DND-41 (cell line): ENCODE results near the gene STAP2.

Experiments
- ATAC-seq: fragments of 200-7000 bp; cut with Tn5 transposase; 3 replicates; pipeline ENCODE4 v1.9.1; 2021; ENCODE audit warnings: low read depth; ENCODE audit not compliant: insufficient read depth
- DNase-seq: peaks from one replicate; pipeline ENCODE4 v3.0.0-alpha.2; 2020
- H2AFZ ChIP-seq: 2 replicates; pipeline ENCODE4 v1.6.0; 2012; ENCODE audit warnings: low read depth, low read length
- H3K27ac ChIP-seq: 2 replicates; pipeline ENCODE4 v1.5.1; 2012; ENCODE audit warnings: low read length, inconsistent platforms
- H3K27me3 ChIP-seq: fragments of 200-600 bp; sonication (generic); 2 replicates; pipeline ENCODE4 v1.6.0; 2012; ENCODE audit warnings: low read length, mild to moderate bottlenecking, inconsistent platforms; ENCODE audit not compliant: insufficient read depth, poor library complexity
- H3K36me3 ChIP-seq: 2 replicates; pipeline ENCODE4 v1.5.1; 2012; ENCODE audit warnings: low read length, inconsistent platforms; ENCODE audit not compliant: insufficient read depth
- H3K4me1 ChIP-seq: 2 replicates; pipeline ENCODE4 v1.5.1; 2012; ENCODE audit warnings: mild to moderate bottlenecking, low read length; ENCODE audit not compliant: insufficient read depth
- H3K4me2 ChIP-seq: 2 replicates; pipeline ENCODE4 v1.6.0; 2012; ENCODE audit warnings: mild to moderate bottlenecking, moderate library complexity, low read length, inconsistent platforms; ENCODE audit not compliant: insufficient read depth
- H3K4me3 ChIP-seq, 2 experiments: fragments of 200-600 bp in 1 of 2; shearing (Covaris generic) in 1 of 2; 2 replicates each; pipeline ENCODE4 v1.5.1; 2012 to 2016; ENCODE audit warnings: inconsistent platforms in 2 of 2, low read length in 2 of 2, mild to moderate bottlenecking in 2 of 2, low read depth in 1 of 2, moderate library complexity in 1 of 2
- H3K79me2 ChIP-seq: 2 replicates; pipeline ENCODE4 v1.6.0; 2012; ENCODE audit warnings: low read length, inconsistent platforms; ENCODE audit not compliant: insufficient read depth
- H3K9ac ChIP-seq: 2 replicates; pipeline ENCODE4 v1.6.0; 2012; ENCODE audit warnings: low read depth, mild to moderate bottlenecking, inconsistent platforms, low read length, moderate library complexity
- H3K9me3 ChIP-seq: 2 replicates; pipeline ENCODE4 v1.5.1; 2012; ENCODE audit warnings: low read length, moderate library complexity, mild to moderate bottlenecking, inconsistent platforms; ENCODE audit not compliant: insufficient read depth, severe bottlenecking
- H4K20me1 ChIP-seq: 2 replicates; pipeline ENCODE4 v1.6.0; 2012; ENCODE audit warnings: low read length; ENCODE audit not compliant: insufficient read depth
- EZH2 ChIP-seq: IDR thresholded peaks from 3 replicates; pipeline ENCODE4 v1.6.1; 2012; ENCODE audit warnings: borderline replicate concordance, low read depth, mild to moderate bottlenecking, moderate library complexity, low read length, inconsistent platforms; ENCODE audit not compliant: severe bottlenecking
- TF ChIP-seq, protein P1 (sequence below): IDR thresholded peaks from 2 replicates; pipeline ENCODE4 v1.5.1; 2012; ENCODE audit warnings: borderline replicate concordance, low read length, moderate library complexity, mild to moderate bottlenecking; ENCODE audit not compliant: poor library complexity, severe bottlenecking; ENCODE audit errors: extremely low read depth

The STAP2 gene

DNA sequence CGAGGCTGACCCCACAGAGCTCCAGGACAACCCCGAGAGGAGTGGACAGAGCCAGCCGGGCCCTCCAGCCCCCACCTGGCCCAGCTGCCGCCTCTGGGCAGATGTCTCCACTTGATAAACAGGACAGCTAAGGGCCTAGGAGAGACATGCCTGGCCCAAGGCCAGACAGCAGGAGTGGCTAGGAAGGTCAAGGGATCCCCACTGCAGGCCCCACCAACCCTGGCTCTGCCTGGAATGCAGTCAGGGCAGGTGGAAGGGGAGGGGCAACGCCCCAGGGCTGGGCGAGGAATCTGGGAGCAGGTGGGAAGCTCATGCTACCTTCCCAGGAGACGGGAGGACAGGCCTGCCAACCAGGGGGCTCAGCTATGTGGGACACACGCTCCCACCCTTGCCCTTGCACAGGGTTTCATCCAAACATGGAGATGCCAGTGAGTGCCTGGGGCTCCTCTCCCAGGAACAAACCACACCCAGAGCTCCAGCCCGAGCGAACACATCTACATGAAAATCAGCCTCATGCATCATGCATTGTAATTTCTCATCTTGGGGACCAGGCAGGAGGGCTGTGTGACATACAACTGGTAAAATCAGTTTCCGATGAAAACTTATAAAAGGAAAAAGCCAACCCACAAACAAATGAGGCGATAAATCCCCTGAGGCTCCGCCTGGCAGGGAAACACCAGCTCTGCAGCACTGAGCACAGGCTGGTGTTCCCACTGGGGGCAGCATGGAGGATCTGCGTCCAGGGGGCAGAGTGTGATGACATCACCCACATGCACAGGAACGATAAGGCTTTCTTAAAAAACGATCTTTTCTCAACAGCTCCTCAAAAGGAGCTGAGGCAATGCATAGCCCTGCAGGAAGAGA, 36.8 kb upstream of the STAP2 start:
- Histone ChIP-seq H3K79me2 (peaks cover 98% of the 10 kb centered on the region), H4K20me1 (peaks cover 95% of the 10 kb centered on the region), H3K9ac (no peak overlapping the region), H3K36me3 (peaks cover 16% of the 10 kb centered on the region), H3K27me3 (no peaks in the 10 kb centered on the region), H3K4me1 (no peaks in the 10 kb centered on the region), H3K4me2 (no peak overlapping the region), H3K9me3 (no peaks in the 10 kb centered on the region), H3K4me3 (no peak overlapping the region), H3K27ac (0 out of 2 replicates have a peak overlapping the region, but pooled peaks have one; percentile 8), H2AFZ (no peak overlapping the region)
- DNase-seq = no peak
- TF ChIP-seq, protein P1, sequence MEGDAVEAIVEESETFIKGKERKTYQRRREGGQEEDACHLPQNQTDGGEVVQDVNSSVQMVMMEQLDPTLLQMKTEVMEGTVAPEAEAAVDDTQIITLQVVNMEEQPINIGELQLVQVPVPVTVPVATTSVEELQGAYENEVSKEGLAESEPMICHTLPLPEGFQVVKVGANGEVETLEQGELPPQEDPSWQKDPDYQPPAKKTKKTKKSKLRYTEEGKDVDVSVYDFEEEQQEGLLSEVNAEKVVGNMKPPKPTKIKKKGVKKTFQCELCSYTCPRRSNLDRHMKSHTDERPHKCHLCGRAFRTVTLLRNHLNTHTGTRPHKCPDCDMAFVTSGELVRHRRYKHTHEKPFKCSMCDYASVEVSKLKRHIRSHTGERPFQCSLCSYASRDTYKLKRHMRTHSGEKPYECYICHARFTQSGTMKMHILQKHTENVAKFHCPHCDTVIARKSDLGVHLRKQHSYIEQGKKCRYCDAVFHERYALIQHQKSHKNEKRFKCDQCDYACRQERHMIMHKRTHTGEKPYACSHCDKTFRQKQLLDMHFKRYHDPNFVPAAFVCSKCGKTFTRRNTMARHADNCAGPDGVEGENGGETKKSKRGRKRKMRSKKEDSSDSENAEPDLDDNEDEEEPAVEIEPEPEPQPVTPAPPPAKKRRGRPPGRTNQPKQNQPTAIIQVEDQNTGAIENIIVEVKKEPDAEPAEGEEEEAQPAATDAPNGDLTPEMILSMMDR = no peak
- TF ChIP-seq EZH2 = no peak
- no peak for ATAC-seq

DNA sequence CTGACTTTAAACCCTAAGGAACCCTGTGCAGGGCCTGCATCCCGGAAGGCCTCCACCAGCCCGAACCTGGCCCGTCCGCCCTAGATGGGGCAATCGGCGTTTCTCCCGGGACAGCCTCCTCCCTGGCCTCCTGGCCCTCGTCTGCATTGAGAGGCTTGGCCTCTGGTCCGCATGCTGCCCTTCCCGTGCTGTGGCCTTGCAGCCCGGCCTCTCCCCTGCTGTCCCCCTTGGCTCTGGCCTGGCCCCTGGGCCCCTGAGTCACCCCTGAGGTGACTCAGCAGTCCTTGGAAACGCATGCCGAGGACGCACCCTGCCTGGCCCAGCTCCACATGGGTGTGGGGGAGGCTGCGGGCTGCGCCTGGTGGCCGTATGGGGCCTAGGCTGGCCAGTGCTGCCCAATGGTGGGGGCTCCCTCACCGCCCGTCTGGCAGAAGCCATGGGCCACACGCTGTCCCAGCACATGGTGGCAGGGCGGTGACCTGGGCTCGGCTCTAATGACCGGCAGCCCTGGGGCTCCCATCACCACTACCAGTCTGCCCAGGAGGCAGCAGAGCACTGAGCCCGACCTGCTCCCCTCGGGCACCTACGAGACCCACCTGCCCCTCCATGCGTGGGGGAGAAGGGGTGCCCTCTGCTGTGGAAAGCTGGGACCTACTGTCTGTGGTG, 36.0 kb upstream of the STAP2 start:
- Histone ChIP-seq H2AFZ (no peak overlapping the region), H3K27ac (no peak overlapping the region), H3K27me3 (no peaks in the 10 kb centered on the region), H3K79me2 (peaks cover 98% of the 10 kb centered on the region), H3K4me1 (no peaks in the 10 kb centered on the region; the same call in 1 of the 2 replicates), H3K9me3 (no peaks in the 10 kb centered on the region), H4K20me1 (peaks cover 94% of the 10 kb centered on the region), H3K4me3 (no peak overlapping the region), H3K9ac (no peak overlapping the region), H3K36me3 (peaks cover 16% of the 10 kb centered on the region), H3K4me2 (no peak overlapping the region)
- TF ChIP-seq, protein P1 = no peak
- no peak for TF ChIP-seq EZH2
- ATAC-seq (no peak), DNase-seq (no peak)

DNA sequence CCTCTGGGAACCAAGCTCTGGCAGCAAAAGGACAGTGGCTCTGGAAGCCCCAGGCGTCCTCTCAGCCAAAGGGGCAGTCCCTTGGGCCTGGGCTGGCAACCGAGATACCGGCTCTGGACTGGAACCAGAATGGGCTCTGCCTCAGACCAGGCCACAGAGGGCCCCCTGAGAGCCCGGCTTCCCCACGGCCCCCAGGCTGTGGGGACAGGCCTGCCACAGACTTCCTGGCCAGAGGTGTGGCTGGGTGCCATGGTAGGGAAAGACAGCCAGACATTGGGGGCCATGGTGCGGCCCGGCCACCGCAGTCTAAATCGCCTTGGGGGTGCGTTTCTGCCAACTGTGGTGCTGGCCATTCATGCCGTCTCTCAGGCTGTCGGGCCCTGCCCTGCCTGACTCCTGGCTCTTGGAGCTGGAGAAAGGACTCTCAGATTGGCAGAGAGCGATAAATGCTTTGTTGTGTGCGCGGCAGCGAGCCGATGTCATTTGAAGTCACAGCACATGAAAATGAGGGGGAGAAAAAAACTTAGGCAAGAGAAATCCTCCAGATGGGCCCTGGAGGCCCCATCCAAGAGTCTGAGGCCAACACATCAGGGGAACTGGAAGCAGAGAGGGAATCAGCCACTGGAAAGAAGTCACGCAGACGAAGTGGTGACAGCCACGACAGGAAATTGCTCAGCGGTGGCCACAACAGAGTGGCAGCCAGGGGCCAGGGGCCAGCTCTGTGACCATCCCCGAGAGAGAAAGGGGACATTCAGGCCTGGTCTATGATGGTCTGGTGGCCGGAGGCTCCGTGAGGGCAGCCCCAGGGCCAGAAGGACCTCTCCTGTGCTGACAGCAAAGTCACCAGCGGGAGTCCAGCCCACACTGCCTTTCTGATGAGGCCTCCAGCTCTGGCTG, 35.2 kb upstream of the STAP2 start:
- Histone ChIP-seq H3K4me3 (no peak overlapping the region), H3K9me3 (no peaks in the 10 kb centered on the region), H3K9ac (no peak overlapping the region), H3K27me3 (no peaks in the 10 kb centered on the region), H4K20me1 (peaks cover 90% of the 10 kb centered on the region), H3K4me1 (no peaks in the 10 kb centered on the region; the same call in 1 of the 2 replicates), H3K27ac (no peak overlapping the region), H3K36me3 (peaks cover 16% of the 10 kb centered on the region), H3K79me2 (peaks cover 98% of the 10 kb centered on the region), H3K4me2 (no peak overlapping the region), H2AFZ (no peak overlapping the region)
- ATAC-seq = no peak
- TF ChIP-seq, protein P1 = no peak
- no peak for TF ChIP-seq EZH2
- no peak for DNase-seq
